ENCODE data around the gene ZNF487.

DNA sequence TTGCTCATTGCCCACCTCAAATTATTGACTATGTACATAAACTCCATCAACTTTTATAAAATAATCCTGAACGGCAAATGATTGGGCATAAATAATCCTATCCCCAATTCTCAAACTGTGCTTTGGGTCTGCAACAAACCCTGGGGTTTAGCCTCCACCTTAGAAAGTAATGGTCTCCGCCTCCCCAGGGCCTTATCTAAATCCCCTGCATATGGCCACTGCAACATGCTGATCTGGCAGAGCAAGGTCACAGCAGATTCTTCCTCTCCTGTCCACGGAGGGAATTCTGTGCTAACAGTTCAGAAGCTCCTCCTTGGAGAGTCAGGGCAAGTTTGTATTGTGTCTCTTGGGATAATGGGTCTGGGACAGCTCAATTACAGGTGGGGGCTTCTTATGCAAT is 47.0 kb upstream of the ZNF487 start:
- TF ChIP-seq, protein P1, sequence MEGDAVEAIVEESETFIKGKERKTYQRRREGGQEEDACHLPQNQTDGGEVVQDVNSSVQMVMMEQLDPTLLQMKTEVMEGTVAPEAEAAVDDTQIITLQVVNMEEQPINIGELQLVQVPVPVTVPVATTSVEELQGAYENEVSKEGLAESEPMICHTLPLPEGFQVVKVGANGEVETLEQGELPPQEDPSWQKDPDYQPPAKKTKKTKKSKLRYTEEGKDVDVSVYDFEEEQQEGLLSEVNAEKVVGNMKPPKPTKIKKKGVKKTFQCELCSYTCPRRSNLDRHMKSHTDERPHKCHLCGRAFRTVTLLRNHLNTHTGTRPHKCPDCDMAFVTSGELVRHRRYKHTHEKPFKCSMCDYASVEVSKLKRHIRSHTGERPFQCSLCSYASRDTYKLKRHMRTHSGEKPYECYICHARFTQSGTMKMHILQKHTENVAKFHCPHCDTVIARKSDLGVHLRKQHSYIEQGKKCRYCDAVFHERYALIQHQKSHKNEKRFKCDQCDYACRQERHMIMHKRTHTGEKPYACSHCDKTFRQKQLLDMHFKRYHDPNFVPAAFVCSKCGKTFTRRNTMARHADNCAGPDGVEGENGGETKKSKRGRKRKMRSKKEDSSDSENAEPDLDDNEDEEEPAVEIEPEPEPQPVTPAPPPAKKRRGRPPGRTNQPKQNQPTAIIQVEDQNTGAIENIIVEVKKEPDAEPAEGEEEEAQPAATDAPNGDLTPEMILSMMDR (conservative IDR thresholded peaks at IDR 0.05; ENCODE audit: low read length) = no peak
- no peak for TF ChIP-seq EZH2phosphoT487 (IDR thresholded peaks at IDR 0.05; ENCODE audit: borderline replicate concordance)

All from Loucy (cell line).